D721Med (cell line): ENCODE data around the gene SUOX.
"Not testable (repeated sequence)": the region's sequence is repeated elsewhere in the genome, so short reads cannot be mapped to it uniquely, and the experiment has no call there.

Source experiments
- DNase-seq: peaks from one replicate; pipeline ENCODE4 v3.0.0; 2011; ENCODE audit warnings: low spot score; ENCODE audit not compliant: insufficient read length
- FAIRE-seq: peaks from 2 replicates; lab custom pipeline; 2011; peaks lifted over from hg19 to GRCh38; lab: Jason Lieb, UNC
- CTCF ChIP-seq: IDR thresholded peaks from 2 replicates; pipeline ENCODE4 v1.5.1; 2012; ENCODE audit warnings: mild to moderate bottlenecking, control low read depth; ENCODE audit not compliant: insufficient read depth; ENCODE audit errors: missing control alignments

The SUOX gene

GRCh38 chr12:55983232-55983842, 13.7 kb upstream of the SUOX start:
- no peak for TF ChIP-seq CTCF
- DNase-seq = no peak
- FAIRE-seq = no peak

- no peak for FAIRE-seq
- no peak for DNase-seq
- no peak for TF ChIP-seq CTCF
Measured at GRCh38 chr12:55984861-55985260, 12.2 kb upstream of the SUOX start.

GRCh38 chr12:55985341-55985740, 11.7 kb upstream of the SUOX start:
- FAIRE-seq = no peak
- TF ChIP-seq CTCF = no peak
- no peak for DNase-seq

GRCh38 chr12:55985976-55986375, 11.1 kb upstream of the SUOX start:
- not testable (repeated sequence) for FAIRE-seq, DNase-seq

- DNase-seq = no peak
- no peak for FAIRE-seq
- no peak for TF ChIP-seq CTCF
Measured at GRCh38 chr12:55991110-55991509, 6.0 kb upstream of the SUOX start.

- no peak for FAIRE-seq
- TF ChIP-seq CTCF = no peak
- no peak for DNase-seq
Measured at GRCh38 chr12:55993230-55993853, 3.7 kb upstream of the SUOX start.

GRCh38 chr12:55995366-55995765, 1.7 kb upstream of the SUOX start:
- FAIRE-seq = no peak
- no peak for TF ChIP-seq CTCF

GRCh38 chr12:55996201-55996714, 818 bp upstream of the SUOX start:
- no peak for FAIRE-seq
- DNase-seq = no peak
- peak; percentile 89 for TF ChIP-seq CTCF

More at GRCh38 chr12:55995366-55995765, 1.7 kb upstream of the SUOX start:
- DNase-seq = no peak
